Measurements from ENCODE around the gene VRK2.

Gene VRK2

DNA sequence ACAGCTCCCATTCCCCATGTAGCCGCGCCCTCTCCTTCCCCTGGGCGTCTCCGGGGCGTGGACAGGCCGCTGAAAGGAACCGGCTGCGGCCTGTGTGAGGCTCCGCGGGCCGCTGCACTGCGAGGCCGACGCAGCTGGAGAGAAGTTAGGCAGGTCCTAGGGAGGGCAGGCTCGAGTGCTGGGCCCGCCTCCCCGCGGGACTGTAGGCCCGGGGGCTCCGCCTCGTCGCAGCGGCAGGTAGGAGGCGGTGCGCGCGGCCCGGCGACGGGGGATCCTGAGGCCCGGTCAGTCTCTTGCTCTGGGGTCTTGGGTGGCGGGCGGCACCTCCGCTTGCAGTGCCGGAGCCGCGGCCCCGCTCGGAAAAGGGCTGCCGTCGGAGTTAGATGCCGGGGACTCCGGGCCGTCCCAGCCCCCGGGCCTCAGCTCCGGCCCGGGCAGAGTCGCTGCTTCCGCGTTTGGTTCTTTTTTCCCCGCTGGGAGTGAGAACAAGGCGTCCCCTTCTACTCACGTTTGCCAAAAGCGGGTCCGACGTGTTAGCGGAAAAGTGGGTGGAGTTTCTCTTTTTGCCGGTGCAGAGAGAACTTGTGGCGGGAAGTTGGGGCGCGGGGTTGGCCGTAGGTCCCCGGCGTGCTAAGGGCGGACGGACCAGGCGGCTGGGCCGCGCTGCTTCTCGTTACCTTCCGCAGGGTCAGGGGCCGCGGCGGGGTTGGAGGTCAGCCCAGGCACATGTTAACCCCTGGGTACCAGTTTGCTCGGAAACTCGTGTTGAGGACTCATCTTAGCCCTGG is at the start of gene VRK2:
Gene VRK2, plus strand, starts transcription at position 222 of the 788 bp plus-strand sequence. CDS start 2,026 bp downstream, outside the sequence.
- in situ Hi-C loops (cut with HindIII; ENCODE audit: low sequenced_read_pairs), result no loop called here

DNA sequence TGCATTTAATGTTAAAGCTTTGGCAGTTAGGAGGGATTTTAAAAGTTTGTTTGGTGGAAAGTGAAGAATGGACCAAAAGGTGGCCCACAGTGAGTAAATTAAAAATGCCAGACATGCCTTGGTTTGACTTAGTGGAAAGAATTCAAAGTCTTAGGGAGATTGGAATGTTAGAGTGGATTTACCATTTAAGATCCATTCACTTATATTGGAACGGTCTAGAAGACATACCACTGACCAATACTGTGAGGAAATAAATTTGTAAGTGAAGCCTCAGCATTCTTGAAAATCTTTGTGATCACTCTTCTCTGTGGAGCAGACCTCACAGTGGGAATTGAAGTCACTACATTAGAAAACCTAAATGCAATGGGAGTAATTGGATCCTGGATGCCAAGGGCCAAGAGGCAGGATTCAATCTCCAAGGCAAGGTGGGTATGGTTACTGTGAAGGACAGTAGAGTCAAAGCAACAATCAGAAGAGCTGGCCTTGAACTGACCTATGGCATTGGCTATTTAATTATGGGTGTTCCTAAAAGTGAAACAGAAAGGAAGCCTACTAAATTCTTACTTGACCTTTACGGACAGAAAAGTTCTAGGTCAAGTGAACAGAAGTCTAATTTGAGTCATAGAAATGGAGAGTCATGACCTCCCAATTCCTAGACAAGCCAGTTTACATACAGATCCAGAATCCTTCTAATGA is 40.2 kb upstream of the VRK2 start:
- in situ Hi-C loops (cut with HindIII; ENCODE audit: low sequenced_read_pairs), result no loop called here

DNA sequence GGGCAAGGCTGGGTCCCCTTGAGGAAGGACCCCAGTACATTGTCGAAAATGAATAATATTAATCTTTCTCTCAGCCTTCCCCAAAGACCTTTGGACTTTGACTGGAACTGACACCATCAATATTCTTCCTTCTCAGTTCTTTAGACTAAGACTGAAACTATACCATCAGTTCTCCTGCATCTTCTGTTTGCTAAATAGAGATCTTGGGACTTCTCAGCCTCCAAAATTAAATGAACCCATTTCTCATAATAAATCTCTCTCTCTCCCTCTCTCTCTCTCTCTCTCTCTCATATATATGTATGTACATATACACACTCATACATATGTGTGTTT is 39.7 kb upstream of the VRK2 start:
- in situ Hi-C loops (cut with HindIII; ENCODE audit: low sequenced_read_pairs), result no loop called here

DNA sequence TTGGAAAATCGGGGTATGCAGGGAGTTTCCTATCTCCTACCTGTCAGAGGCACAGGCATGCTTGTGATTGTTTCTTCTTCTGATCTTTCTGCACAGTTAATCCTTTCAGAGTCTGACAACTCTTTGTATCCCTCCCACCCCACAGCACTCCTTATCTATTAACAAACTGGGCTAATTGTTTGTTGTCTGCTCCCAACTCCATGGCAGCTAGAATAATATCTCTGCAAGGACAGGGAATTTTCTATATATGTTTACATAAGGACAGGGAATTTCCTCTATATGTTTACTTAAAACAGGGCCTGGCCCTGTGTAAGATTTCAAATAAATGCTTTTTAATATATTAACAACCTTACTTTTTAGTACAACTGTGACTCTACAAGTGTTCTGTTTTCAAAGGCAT is 36.0 kb upstream of the VRK2 start:
- in situ Hi-C loops (cut with HindIII; ENCODE audit: low sequenced_read_pairs), result no loop called here

DNA sequence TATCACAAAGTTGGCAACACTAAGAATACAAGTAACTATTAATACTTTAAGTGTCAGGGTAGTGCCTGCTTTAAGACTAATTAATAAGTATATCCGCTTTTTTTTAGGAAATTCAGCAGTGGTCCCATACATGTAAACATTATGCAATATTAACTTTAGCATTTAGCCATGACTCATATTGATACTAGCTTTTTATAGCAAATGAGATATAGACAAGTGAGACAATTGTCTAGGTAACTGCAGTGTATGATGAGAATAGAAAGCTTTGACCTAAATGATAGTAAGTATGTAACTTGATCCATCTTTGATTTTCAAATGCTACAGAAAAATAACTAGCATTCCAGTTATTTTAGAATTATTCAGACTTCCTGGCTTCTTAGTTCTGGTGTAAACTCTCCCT is 27.4 kb upstream of the VRK2 start:
- in situ Hi-C loops (cut with HindIII; ENCODE audit: low sequenced_read_pairs), result no loop called here

DNA sequence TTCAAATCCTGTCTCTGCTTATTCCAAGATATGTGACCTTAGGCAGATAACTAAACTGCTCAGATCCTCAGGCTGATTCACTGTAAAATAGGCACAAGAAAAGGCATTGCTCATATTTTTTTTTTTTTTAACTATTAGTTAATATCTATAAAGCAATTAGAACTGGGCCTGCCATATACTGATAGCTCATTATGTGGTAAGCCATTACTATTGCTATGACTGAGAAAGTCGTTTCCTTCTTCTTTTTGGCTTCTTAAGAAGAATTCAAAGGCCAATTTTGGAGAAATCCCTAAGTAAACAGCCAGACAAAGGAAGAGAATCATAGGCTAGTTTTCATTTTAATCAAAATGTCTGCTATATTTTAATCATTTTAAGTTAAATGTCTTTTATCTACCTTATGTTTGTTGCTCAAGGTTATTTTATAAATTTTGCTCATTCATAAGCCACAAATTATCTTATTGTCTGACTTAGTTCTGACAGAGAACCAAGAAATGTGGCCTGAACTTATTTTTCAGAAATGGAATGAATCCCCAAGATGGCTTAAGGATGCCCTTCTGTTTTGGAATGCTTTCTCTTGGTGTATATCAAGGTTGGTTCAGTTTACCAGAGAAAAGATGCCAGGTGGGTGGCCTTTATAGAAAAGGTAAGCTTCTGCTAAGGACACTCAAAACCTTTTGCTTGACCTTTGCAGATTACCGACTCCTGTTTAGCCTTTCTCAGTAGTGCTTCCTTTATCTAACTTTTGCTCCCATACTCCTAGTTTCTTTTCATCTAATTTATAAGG is 21.3 kb upstream of the VRK2 start:
- in situ Hi-C loops (cut with HindIII; ENCODE audit: low sequenced_read_pairs), result no loop called here

DNA sequence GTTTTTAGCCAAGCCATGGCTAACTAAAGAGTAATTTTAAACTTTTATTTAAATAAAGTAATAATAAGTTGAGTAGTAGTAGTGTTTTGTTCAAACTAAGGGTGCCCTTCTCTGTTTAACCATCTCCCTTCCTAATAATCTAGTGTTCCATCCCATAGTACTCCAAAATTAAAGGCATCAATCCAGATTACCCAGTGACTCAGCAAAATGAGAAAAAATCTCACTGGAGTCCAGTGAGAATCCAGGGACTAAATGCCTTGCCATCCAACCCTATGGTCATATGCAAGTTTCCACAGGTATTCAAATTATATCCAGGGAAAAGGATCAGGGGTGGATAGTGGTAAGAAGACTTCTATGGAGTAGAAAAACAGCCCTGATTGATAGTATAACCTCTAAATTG is 19.6 kb upstream of the VRK2 start:
- in situ Hi-C loops (cut with HindIII; ENCODE audit: low sequenced_read_pairs), result no loop called here

DNA sequence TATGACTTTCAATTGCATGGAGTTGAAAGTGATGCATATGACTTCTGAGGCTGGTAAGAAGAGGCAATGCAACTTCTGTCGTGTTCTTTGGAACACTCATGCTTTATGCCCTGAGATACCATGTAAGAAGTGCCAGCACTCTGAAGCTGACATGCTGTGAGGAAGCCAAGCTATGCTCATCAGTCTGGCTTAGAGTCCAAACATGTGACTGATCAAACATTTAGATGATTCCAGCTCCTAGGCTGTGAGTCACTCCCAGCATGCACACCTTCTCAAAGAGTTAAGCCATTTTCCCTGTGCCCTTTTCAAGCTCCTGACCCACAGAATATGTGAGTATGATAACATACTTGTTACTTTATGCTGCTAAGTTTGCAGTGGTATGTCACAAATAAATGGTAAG is 15.8 kb upstream of the VRK2 start:
- in situ Hi-C loops (cut with HindIII; ENCODE audit: low sequenced_read_pairs), result no loop called here

DNA sequence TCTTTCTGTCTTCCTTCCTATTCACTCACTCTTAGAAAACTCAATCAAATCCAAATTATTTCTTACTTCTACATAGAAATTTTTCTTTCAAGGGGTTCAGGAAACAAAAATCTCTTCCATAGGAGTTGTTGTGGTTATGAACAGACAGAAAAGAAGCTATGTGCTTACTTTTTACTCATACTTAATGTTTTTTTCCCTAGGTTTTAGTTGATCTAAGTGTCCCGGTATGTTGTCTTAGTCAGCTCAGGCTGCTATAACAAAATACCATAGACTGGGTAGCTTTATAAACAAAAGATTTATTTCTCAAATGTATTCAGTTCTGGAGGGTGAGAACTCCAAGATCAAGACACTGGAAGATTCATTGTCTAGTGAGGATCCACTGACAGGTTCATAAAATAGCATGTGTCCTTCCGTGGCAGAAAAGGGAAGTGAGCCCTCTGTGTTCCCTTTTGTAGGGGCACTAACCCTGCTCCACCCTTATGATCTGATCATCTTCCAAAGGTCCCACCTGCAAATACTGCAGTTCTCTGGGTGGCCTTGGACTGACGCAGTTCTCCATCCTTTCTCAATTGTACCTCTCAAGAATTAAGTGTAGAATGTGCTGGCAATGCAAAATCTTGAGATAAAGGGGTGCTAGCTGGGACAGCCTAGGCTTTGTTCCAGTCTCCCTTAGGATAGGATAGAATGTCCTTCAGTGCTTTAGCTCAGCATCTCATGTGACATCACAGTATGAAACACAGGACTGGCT is 14.4 kb upstream of the VRK2 start:
- in situ Hi-C loops (cut with HindIII; ENCODE audit: low sequenced_read_pairs), result no loop called here

DNA sequence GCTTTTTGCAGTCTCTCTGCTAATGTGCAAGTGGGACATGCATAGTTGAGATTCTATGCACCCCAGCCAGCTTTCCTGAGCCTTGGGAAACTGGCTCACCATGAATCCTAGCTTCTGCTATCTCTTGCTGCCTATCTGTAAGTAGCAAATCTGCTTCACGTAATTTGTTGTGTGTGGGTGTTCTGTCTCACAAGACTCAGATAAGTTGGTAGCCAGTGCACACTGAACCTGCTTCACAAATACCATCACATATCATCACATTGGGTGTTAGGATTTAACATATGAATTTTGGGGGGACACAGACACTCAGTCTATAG is 13.9 kb upstream of the VRK2 start:
- in situ Hi-C loops (cut with HindIII; ENCODE audit: low sequenced_read_pairs), result no loop called here

DNA sequence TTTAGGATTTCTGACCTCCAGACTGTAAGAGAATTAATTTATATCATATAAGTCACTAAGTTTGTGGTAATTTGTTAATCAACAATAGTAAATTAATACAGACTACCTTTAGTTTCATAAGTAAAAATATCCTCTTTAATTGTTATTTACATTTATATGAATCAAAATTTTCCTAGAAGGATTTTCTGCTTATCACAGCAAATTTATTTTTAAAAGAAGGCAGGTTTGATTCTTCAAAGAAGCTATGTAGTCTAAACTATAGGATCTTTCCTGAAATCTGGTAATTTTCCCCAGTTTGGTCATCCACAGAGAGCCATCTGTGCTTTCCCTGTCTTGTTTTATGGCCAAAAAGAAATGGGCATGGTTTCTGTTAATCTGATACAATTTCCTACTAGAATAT is 13.1 kb upstream of the VRK2 start:
- in situ Hi-C loops (cut with HindIII; ENCODE audit: low sequenced_read_pairs), result no loop called here

DNA sequence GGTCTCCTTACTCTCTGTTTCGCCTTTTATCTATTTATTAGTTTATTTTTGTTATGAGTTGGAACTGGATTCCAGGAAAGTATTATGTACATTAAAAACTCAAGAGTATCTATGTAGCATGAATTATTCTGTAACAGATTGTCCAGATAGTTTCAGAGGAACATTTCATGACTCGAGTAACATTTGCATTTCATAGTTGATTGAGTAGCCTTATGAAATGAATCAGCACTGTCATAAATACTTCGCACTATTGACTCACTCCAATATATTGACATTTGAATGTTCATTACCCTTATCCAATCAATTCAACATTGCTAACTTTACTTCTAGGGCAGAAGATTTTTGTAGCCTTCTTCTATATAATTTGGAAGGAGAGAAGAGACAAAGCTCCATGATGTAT is 11.3 kb upstream of the VRK2 start:
- in situ Hi-C loops (cut with HindIII; ENCODE audit: low sequenced_read_pairs), result no loop called here

DNA sequence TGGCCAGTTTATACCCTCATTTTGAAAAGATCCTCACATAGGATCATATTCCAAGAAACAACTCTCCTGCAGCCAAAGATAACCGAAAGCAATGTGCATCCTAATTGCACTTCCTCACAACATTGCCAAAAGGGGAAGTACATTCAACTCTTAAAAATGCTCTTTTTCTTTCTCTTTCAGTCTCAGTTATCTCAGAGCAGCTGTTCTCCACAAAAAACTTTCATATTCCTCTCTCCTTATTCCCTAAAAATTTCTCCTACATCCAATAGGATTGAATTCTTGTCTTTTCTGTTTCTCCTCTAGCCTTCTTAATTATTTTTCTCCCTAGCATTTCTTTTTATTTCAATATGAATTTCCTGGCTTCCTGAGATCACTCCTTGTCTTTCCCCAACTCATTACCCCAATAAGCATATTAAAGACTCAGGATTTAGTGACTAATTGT is 7.4 kb upstream of the VRK2 start:
- in situ Hi-C loops (cut with HindIII; ENCODE audit: low sequenced_read_pairs), result no loop called here

DNA sequence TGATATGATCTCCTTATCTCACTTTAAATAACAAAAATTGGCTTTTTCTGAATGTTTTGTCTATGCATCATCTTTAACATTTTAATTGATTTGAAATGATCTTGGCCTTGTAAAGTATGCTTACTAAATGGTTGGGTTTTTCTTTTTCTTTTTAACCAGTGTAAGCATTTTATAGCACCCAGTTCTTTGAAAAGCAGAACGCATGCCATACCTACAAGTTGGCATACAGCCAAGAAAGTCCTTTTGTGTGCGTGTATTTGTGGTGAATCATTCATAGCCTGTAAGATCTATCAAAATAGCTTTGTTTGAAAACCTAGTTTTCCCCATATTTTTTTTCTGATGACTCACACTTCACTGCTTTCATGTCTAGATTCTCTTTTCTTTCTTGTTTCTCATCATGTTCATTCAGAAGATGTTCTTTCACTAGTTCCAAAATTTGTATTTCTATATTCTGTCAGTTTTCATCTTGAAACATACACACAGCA is 4.1 kb upstream of the VRK2 start:
- in situ Hi-C loops (cut with HindIII; ENCODE audit: low sequenced_read_pairs), result no loop called here

DNA sequence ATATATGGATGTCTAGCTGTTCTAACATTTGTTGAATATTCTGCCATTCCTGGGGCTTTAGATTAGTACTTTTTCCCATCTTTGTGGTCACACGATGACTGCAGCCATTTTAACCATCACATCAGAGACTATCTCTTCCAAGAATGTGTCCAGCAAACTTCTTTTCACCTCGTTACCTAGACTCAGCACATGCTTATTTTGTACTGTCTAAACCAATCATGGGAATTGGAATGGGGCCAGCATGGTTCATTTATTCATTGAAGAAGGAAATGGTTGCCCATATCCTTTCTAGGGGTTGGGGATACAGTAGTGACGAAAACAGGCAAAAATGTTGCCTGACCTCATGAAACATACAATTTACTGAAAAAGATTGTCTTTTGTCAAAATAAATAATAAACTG is 2.5 kb upstream of the VRK2 start:
- in situ Hi-C loops (cut with HindIII; ENCODE audit: low sequenced_read_pairs), result no loop called here

DNA sequence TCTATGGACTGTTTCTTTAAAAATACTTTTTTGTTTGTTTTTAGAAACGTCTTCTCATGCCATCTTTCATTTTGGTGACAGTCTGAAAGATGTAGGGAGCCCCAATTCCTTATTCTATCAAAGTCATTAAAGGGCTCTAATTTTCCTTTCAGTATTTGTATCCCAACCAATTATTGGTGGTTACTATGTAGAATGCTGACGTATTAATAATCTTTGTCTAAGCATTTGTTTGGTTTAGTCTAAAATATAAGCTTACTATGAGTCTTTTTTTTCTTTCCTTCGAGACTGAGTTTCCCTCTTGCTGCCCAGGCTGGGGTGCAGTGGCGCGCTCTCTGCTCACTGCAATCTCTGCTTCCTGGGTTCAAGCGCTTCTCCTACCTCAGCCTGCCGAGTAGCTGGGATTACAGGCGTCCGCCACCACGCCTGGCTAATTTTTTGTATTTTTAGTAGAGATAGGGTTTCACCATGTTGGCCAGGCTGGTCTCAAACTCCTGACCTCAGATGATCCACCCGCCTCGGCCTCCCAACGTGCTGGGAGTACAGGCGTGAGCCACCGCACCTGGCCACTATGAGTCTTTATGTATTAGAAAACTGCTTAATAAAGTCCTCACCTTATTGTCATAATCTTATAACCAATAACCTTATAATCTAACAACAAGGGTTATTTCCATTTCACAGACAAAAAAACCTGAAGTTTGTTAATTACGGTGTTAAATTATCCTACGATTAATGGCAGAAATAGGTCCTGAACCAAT is 849 bp upstream of the VRK2 start:
- in situ Hi-C loops (cut with HindIII; ENCODE audit: low sequenced_read_pairs), result no loop called here

DNA sequence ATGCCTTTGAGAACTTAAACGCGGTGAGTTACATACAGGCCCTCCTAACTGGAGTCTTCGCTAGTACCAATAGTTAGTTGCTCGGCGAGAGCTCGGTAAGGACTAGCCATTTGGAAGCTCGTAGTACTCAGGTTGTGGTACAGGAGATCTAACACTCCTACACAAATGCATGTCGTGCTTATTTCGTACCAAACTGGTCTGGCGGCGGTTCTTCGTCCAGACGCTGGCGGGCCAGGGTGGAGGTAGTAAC is 346 bp upstream of the VRK2 start:
- in situ Hi-C loops (cut with HindIII; ENCODE audit: low sequenced_read_pairs), result no loop called here

DNA sequence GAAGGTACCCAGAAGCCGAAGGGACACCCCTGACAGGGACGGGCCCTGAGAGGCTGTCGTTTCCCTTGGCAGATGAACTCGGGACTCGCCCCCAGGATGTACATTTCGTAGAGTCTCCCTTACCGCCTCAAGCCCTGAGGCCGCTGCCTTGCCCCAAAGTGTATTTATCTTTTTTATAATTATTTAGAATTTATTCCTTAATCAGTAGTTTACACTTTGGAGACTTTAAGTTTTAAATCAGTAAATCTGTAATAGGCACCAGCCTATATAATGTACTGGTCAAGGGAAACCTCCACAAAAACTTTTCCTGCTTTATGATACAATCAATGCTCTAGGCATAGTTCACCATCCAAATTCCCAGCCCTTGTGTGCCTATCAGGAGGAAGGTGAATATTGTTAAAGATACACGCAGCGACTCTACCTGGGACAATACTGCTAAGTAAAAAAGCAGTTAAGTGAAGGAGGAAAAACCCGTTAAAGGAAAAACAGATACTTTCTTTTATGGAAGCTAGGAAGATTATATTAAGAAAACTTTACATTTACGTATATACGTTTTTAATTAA is 848 bp downstream of the VRK2 start:
- in situ Hi-C loops (cut with HindIII; ENCODE audit: low sequenced_read_pairs), result no loop called here

DNA sequence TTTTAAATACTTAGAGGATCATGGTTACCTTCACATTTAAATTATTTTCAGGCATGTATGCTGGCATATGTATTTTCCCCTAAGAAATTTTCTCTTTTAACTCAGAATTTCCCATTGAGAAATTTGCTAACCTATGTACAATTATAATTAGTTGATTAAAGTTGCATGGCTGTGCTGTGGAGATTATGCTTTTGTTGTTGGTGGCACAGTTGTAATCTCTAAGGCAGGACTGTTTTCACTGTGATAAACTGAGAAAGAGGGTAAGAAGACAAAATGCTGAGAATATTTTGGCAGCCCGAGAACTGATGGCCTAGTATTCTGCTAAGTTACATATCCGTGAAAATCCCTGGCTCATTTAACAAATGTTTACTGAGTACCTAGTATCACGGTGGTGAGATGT is 1.4 kb downstream of the VRK2 start:
- in situ Hi-C loops (cut with HindIII; ENCODE audit: low sequenced_read_pairs), result no loop called here

DNA sequence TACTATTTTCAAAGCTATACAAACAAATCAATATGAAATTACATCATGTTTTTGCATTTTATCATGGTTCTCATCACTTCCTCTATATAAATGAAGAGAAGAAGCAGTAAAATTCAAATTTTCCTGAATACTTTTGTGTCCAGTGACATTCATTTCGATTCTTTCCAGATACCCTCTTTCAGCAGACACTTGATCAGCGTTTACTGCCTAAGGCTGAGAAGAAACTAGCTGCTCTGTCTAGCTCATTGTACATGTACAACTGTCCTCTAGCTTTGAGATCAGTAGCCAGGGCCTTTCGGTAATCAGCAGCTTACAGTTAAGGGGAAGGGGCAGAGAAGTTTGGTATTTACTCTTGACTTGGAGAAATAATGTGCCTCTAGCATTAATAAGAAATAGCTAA is 4.8 kb downstream of the VRK2 start:
- in situ Hi-C loops (cut with HindIII; ENCODE audit: low sequenced_read_pairs), result no loop called here

Measured in DLD1 (cell line).